Measurements from ENCODE around the gene GRM8.

GRM8 gene

DNA sequence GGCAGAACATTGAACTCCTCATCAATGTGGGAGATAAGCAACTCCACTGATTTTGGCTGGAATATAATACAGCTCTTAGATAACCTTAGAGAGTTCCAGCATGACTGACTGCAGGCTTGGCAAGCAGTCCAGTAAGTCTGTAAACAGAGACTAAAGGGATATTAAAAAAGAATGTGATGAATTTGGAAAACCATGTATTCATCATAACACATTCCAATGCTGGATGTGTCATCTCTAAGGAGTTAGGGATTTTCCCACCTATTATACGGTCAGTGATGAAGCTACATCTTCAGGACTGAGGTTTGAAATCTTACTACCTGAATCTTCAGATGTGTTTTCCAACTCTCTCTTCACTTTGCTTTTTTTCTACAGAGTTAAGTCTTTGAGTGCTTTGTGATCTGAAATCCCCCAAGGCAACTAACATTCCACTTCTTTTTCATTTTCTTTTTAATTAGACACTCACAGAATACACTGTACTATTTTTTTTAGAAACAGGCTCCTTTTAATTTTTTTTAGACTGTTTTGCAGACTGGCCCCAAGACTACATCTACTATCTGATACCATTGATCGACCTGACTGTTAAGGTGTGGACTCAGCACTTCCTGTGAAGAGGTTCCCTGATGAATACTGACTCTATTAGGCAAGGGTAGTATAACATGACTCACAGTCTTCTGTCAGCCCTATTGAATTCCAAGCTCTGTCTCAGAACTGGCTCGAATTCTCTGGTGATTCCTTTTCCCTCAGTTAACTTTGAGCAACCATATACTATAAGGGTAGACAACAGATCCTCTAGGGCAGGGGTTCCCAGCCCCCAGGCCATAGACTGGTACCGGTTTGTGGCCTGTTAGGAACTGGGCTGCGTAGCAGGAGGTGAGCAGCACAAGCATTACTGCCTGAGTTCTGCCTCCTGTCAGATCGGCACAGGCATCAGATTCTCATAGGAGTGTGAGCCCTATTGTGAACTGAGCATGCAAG is 678.2 kb downstream of the GRM8 start:
- no peak for TF ChIP-seq EP300 (IDR thresholded peaks at IDR 0.05; ENCODE audit: borderline replicate concordance)
- TF ChIP-seq TEAD4 (IDR thresholded peaks at IDR 0.05), result no peak
- TF ChIP-seq ZBTB7A (IDR thresholded peaks at IDR 0.05; ENCODE audit: low read depth), result no peak

DNA sequence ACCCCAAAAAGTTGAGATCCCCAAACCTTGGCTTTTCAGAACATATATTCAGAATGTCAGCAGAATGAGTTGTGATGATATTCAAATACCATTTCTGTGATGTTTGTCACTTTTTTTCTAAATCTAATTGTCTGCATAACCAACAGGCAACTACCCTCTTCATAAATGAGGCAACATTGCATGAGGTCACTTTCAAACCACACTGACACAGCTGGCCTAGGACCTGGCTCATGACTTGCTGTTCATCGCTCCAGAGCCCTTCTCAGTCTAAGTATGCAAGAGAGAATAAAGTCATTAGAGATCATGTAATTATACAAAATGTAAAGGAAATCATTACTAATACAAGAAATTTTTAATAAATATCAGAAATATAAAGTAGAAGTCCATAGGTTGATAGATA is 681.9 kb downstream of the GRM8 start:
- TF ChIP-seq, protein P1, sequence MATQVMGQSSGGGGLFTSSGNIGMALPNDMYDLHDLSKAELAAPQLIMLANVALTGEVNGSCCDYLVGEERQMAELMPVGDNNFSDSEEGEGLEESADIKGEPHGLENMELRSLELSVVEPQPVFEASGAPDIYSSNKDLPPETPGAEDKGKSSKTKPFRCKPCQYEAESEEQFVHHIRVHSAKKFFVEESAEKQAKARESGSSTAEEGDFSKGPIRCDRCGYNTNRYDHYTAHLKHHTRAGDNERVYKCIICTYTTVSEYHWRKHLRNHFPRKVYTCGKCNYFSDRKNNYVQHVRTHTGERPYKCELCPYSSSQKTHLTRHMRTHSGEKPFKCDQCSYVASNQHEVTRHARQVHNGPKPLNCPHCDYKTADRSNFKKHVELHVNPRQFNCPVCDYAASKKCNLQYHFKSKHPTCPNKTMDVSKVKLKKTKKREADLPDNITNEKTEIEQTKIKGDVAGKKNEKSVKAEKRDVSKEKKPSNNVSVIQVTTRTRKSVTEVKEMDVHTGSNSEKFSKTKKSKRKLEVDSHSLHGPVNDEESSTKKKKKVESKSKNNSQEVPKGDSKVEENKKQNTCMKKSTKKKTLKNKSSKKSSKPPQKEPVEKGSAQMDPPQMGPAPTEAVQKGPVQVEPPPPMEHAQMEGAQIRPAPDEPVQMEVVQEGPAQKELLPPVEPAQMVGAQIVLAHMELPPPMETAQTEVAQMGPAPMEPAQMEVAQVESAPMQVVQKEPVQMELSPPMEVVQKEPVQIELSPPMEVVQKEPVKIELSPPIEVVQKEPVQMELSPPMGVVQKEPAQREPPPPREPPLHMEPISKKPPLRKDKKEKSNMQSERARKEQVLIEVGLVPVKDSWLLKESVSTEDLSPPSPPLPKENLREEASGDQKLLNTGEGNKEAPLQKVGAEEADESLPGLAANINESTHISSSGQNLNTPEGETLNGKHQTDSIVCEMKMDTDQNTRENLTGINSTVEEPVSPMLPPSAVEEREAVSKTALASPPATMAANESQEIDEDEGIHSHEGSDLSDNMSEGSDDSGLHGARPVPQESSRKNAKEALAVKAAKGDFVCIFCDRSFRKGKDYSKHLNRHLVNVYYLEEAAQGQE (IDR thresholded peaks at IDR 0.05; ENCODE audit: low read depth), result no peak
- no peak for TF ChIP-seq CREB1 (IDR thresholded peaks at IDR 0.05; ENCODE audit: low read depth)
- no peak for TF ChIP-seq EP300 (IDR thresholded peaks at IDR 0.05; ENCODE audit: borderline replicate concordance)
- TF ChIP-seq, protein P2, sequence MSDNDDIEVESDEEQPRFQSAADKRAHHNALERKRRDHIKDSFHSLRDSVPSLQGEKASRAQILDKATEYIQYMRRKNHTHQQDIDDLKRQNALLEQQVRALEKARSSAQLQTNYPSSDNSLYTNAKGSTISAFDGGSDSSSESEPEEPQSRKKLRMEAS (IDR thresholded peaks at IDR 0.05), result no peak
- no peak for TF ChIP-seq RAD21 (IDR thresholded peaks at IDR 0.05; ENCODE audit: low read depth)
- TF ChIP-seq NFIC (IDR thresholded peaks at IDR 0.05), result no peak
- no peak for TF ChIP-seq TCF12 (IDR thresholded peaks at IDR 0.05; ENCODE audit: low read depth)
- no peak for TF ChIP-seq ZBTB7A (IDR thresholded peaks at IDR 0.05; ENCODE audit: low read depth)
- TF ChIP-seq CEBPB (IDR thresholded peaks at IDR 0.05), result no peak
- TF ChIP-seq FOXM1 (IDR thresholded peaks at IDR 0.05; ENCODE audit: borderline replicate concordance, low read depth), result no peak
- no peak for TF ChIP-seq TAF1 (IDR thresholded peaks at IDR 0.05; ENCODE audit: low read depth)
- TF ChIP-seq EGR1 (IDR thresholded peaks at IDR 0.05), result no peak
- no peak for TF ChIP-seq TEAD4 (IDR thresholded peaks at IDR 0.05)
- no peak for TF ChIP-seq YY1 (IDR thresholded peaks at IDR 0.05; ENCODE audit: low read depth)
- TF ChIP-seq, protein P3, sequence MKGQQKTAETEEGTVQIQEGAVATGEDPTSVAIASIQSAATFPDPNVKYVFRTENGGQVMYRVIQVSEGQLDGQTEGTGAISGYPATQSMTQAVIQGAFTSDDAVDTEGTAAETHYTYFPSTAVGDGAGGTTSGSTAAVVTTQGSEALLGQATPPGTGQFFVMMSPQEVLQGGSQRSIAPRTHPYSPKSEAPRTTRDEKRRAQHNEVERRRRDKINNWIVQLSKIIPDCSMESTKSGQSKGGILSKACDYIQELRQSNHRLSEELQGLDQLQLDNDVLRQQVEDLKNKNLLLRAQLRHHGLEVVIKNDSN (IDR thresholded peaks at IDR 0.05), result no peak

DNA sequence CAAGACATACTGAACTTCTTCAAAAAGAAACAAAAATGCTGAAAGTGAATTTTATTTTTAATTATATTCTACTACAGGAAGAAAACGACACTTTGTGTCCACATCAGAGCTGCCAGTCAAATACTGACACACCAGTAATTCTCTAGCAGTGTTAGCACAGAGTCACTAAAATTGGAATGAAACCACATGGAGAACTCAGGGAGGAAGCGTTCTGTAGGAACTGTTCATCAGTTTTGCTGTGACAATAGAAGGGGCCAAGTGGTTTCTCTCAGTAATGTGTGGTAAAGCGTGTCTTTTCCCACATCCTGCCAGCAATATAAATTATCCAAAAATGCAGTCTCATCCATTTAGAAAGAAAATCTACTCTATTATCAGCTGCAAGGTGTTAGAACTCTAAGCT is 683.3 kb downstream of the GRM8 start:
- no peak for TF ChIP-seq CEBPB (IDR thresholded peaks at IDR 0.05)
- TF ChIP-seq, protein P3 (IDR thresholded peaks at IDR 0.05), result no peak
- no peak for TF ChIP-seq FOXM1 (IDR thresholded peaks at IDR 0.05; ENCODE audit: borderline replicate concordance, low read depth)

DNA sequence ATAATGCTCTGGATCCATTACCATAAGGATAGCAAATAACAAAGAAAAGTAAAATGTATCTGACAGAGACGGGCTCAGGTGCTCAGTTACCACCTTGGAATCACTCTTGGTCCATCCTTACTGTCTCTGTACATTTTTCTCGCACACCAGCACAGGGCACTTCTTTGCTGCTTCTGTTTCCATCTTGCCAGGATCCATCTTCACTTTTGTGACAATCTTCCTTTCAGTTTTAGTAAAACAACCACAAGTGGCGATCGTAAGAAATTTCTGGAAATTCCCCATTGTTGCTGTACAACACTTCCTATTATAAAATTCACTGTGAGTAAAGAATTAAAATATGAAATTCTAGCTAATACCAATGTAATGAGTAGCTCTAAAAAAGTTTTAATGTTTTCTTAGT is 695.5 kb downstream of the GRM8 start:
- no peak for TF ChIP-seq CEBPB (IDR thresholded peaks at IDR 0.05)
- TF ChIP-seq, protein P2 (IDR thresholded peaks at IDR 0.05), result no peak
- TF ChIP-seq TEAD4 (IDR thresholded peaks at IDR 0.05), result no peak
- no peak for TF ChIP-seq EP300 (IDR thresholded peaks at IDR 0.05; ENCODE audit: borderline replicate concordance)
- TF ChIP-seq CREB1 (IDR thresholded peaks at IDR 0.05; ENCODE audit: low read depth), result no peak
- TF ChIP-seq EGR1 (IDR thresholded peaks at IDR 0.05), result no peak
- no peak for TF ChIP-seq NFIC (IDR thresholded peaks at IDR 0.05)
- TF ChIP-seq ZBTB7A (IDR thresholded peaks at IDR 0.05; ENCODE audit: low read depth), result no peak
- TF ChIP-seq, protein P3 (IDR thresholded peaks at IDR 0.05), result no peak
- no peak for TF ChIP-seq RAD21 (IDR thresholded peaks at IDR 0.05; ENCODE audit: low read depth)
- no peak for TF ChIP-seq YY1 (IDR thresholded peaks at IDR 0.05; ENCODE audit: low read depth)
- TF ChIP-seq, protein P1 (IDR thresholded peaks at IDR 0.05; ENCODE audit: low read depth), result no peak
- no peak for TF ChIP-seq FOXM1 (IDR thresholded peaks at IDR 0.05; ENCODE audit: borderline replicate concordance, low read depth)
- TF ChIP-seq TAF1 (IDR thresholded peaks at IDR 0.05; ENCODE audit: low read depth), result no peak
- TF ChIP-seq TCF12 (IDR thresholded peaks at IDR 0.05; ENCODE audit: low read depth), result no peak

DNA sequence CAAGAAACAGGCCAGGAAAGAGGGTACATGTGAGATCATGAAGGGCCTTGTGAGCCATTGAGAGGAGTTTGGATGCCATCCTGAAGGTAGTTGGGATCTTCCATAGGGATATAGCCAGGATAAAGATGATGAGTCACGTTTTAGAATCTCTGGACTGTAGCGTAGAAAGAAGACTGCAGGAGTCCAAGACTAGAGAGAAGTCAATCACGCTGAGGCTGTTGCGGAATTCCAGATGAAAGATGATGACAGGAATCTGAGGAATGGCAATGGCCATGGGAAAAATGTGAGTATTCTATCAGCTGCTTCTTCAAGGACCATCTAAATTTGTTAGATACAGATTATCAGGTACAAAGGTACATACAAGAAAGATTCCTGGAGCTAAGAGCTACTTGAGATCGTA is 711.3 kb downstream of the GRM8 start:
- TF ChIP-seq TCF12 (IDR thresholded peaks at IDR 0.05; ENCODE audit: low read depth) (no peak), CEBPB (IDR thresholded peaks at IDR 0.05) (no peak), YY1 (IDR thresholded peaks at IDR 0.05; ENCODE audit: low read depth) (no peak), CREB1 (IDR thresholded peaks at IDR 0.05; ENCODE audit: low read depth) (no peak), NFIC (IDR thresholded peaks at IDR 0.05) (no peak), TEAD4 (IDR thresholded peaks at IDR 0.05) (no peak), RAD21 (IDR thresholded peaks at IDR 0.05; ENCODE audit: low read depth) (no peak), EP300 (IDR thresholded peaks at IDR 0.05; ENCODE audit: borderline replicate concordance) (no peak), TAF1 (IDR thresholded peaks at IDR 0.05; ENCODE audit: low read depth) (no peak)
- TF ChIP-seq, protein P1 (IDR thresholded peaks at IDR 0.05; ENCODE audit: low read depth), result no peak

Data from Ishikawa (cell line).